CD4-positive, alpha-beta memory T cell (primary cell): ENCODE measurements around the gene SENP6. TPM values are rescaled to one million over a fixed set of nuclear protein-coding genes. Genes with fewer than 3 reads are reported as not detected.

Experiments used
- CTCF ChIA-PET: fragments of 350-600 bp; sonication (Branson Sonifier 250); formaldehyde crosslinking; loops from one replicate; lab custom pipeline; 2021; ENCODE audit warnings: inconsistent platforms; ENCODE audit not compliant: partially characterized antibody; lab: Charles Lee
- POLR2A ChIA-PET: fragments of 350-600 bp; sonication (Branson Sonifier 250); formaldehyde crosslinking; loops from one replicate; lab custom pipeline; 2021; ENCODE audit not compliant: partially characterized antibody; lab: Charles Lee
- DNase-seq, 5 donors: peaks; one replicate each; pipeline versions ENCODE4 v3.0.0 to v3.0.0-alpha.2; 2020 to 2022; ENCODE audit warnings: mixed read lengths in 1 of 5
- H3K27ac ChIP-seq: one replicate; pipeline ENCODE4 v1.7.0; 2013; ENCODE audit warnings: low read depth, low read length
- H3K27me3 ChIP-seq: 2 replicates; pipeline ENCODE4 v1.7.0; 2013; ENCODE audit warnings: mild to moderate bottlenecking, low read length, moderate library complexity; ENCODE audit not compliant: insufficient read depth
- H3K36me3 ChIP-seq: 2 replicates; pipeline ENCODE4 v1.7.0; 2013; ENCODE audit warnings: mild to moderate bottlenecking, low read length, moderate library complexity; ENCODE audit not compliant: insufficient read depth
- H3K4me1 ChIP-seq: 2 replicates; pipeline ENCODE4 v1.7.0; 2013; ENCODE audit warnings: mild to moderate bottlenecking, low read length, moderate library complexity; ENCODE audit not compliant: insufficient read depth
- H3K4me3 ChIP-seq, 2 donors: one replicate each; pipeline ENCODE4 v1.7.0; 2013; ENCODE audit warnings: low read length in 2 of 2, mild to moderate bottlenecking in 1 of 2
- H3K9me3 ChIP-seq, 2 donors: one replicate each; pipeline ENCODE4 v1.7.0; 2013; ENCODE audit warnings: low read length in 2 of 2, control low read depth in 1 of 2; ENCODE audit not compliant: control insufficient read depth in 1 of 2
- H3K27ac Mint-ChIP-seq, 7 donors: one replicate each; pipeline ENCODE4 v1.8.0; 2020 to 2021; ENCODE audit warnings: mixed read lengths in 7 of 7, mild to moderate bottlenecking in 6 of 7, inconsistent platforms in 3 of 7, moderate library complexity in 3 of 7
- H3K27me3 Mint-ChIP-seq, 2 donors: one replicate each; pipeline ENCODE4 v1.8.0; 2020 to 2021; ENCODE audit warnings: mixed read lengths in 2 of 2
- H3K36me3 Mint-ChIP-seq, 2 donors: one replicate each; pipeline ENCODE4 v1.8.0; 2020 to 2021; ENCODE audit warnings: mixed read lengths in 2 of 2, inconsistent platforms in 1 of 2, mild to moderate bottlenecking in 1 of 2
- H3K4me1 Mint-ChIP-seq, 4 donors: one replicate each; pipeline ENCODE4 v1.8.0; 2020 to 2021; ENCODE audit warnings: mixed read lengths in 4 of 4, mild to moderate bottlenecking in 1 of 4
- H3K4me3 Mint-ChIP-seq, 8 donors: one replicate each; pipeline ENCODE4 v1.8.0; 2020 to 2021; ENCODE audit warnings: mixed read lengths in 8 of 8, mild to moderate bottlenecking in 7 of 8, moderate library complexity in 6 of 8, inconsistent platforms in 3 of 8
- H3K9me3 Mint-ChIP-seq, 8 donors: one replicate each; pipeline ENCODE4 v1.8.0; 2020 to 2021; ENCODE audit warnings: mixed read lengths in 8 of 8, mild to moderate bottlenecking in 5 of 8, inconsistent platforms in 3 of 8, moderate library complexity in 1 of 8
- intact Hi-C: fragments of 100-400 bp; cut with micrococcal nuclease; formaldehyde crosslinking; loops from one replicate; pipeline ENCODE4 v1.15.1; 2023
- polyA plus RNA-seq, 2 donors: library from polyadenylated mRNA; unstranded; fragments of 300-500 nt; fragmentation: Illumina TruSeq; gene quantifications; one replicate each; pipeline ENCODE4 v1.2.3, GENCODE V29; 2021
- total RNA-seq, 2 experiments: library from RNA; stranded (reverse); gene quantifications; one replicate each; pipeline ENCODE4 v1.2.3, GENCODE V29; 2021

SENP6 gene
- total and polyA plus RNA-seq, 4 experiments from 2014 or later, result 36.2 to 134 (median 101) TPM

DNA sequence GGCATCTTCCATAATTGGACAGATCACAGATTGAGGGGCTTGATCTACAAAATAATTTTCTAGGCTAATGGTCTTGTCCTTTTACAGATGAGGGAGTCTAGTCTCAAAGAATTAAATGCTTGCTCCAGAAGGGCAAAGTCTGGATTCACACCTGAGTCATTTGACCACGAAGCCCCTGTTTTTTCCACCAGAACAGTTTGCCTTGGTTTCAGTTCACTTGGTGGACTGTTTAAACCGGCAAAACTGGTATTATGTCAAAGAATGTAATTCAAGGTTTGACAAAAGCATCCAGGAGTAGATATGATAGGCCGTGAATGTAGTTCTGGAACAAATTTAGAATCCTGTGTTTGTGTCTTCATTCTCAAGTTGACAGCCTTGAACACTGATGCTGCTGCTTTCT, 150.7 kb downstream of the SENP6 start:
- Mint-ChIP-seq H3K4me3 (no peak overlapping the region), H3K36me3 (peaks cover 0 to 8% of the 10 kb centered on the region in 2 donors), H3K9me3 (no peaks in the 10 kb centered on the region), H3K27me3 (peaks cover 4 to 11% of the 10 kb centered on the region in 2 donors), H3K27ac (no peak overlapping the region), H3K4me1 (peaks cover 5 to 14% (median 11%) of the 10 kb centered on the region in 4 donors)
- no peak overlapping the region for H3K4me3 ChIP-seq
- no peak overlapping the region for H3K27ac ChIP-seq
- ChIA-PET POLR2A (no interaction called here), CTCF (no interaction called here)
- no peaks in the 10 kb centered on the region for H3K9me3 ChIP-seq
- no peaks in the 10 kb centered on the region for H3K27me3 ChIP-seq
- H3K36me3 ChIP-seq, result no peaks in the 10 kb centered on the region
- H3K4me1 ChIP-seq, result peaks cover 13% of the 10 kb centered on the region
- intact Hi-C loops, result no loop called here
- DNase-seq, result no peak

DNA sequence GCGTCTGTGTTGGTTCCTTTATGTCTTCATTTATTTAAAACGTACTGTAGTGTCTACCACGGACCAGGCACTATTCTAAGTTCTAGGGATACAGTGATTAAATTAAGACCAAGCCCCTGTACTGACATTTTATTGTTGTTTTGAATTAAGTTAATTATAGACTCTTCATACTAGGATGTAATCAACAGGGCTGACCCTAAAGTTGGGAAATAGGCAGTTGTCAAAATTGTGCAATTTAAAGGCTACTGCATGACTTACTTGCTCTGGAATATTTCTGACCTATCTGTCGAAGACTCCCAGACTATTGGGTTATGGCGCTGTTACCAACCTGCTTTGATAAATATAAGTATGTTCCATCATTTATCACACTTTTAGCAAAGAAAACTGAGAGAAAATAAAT, 154.0 kb downstream of the SENP6 start:
- Histone ChIP-seq H3K27ac (no peak overlapping the region), H3K27me3 (no peaks in the 10 kb centered on the region), H3K4me1 (no peaks in the 10 kb centered on the region), H3K4me3 (no peak overlapping the region), H3K36me3 (no peaks in the 10 kb centered on the region), H3K9me3 (no peaks in the 10 kb centered on the region)
- ChIA-PET CTCF (interaction anchor here (1.2 kb wide), 1 partner anchor 11 kb away, joined by 3 read pairs; no protein-coding TSS in a partner anchor), POLR2A (no interaction called here)
- intact Hi-C loops, result no loop called here
- H3K27me3 Mint-ChIP-seq, result peaks cover 0 to 11% of the 10 kb centered on the region in 2 donors
- H3K36me3 Mint-ChIP-seq, result no peaks in the 10 kb centered on the region
- H3K27ac Mint-ChIP-seq, result no peak overlapping the region
- DNase-seq, result no peak
- H3K9me3 Mint-ChIP-seq, result no peaks in the 10 kb centered on the region
- H3K4me3 Mint-ChIP-seq, result no peak overlapping the region
- peaks cover 1 to 12% (median 4%) of the 10 kb centered on the region in 4 donors for H3K4me1 Mint-ChIP-seq

DNA sequence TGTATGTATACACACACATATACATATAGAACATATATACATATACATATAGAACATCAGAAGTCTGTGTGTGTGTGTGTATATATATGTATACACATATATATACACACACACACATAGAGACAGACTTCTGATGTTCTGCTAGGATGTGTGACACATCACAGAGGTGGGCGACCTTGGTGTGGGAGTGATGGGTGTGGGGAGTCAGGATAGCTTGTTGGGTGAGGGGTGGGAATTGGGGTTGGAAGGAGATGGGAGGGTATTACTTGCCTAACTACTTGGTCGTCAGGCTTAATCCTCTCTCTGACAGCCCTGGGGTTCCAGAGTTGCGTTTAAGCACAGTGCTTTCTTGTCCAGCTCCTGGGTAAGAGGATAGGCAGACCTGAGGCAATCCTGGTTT, 155.6 kb downstream of the SENP6 start:
- Mint-ChIP-seq H3K27me3 (peaks cover 0 to 7% of the 10 kb centered on the region in 2 donors), H3K36me3 (no peaks in the 10 kb centered on the region), H3K27ac (no peak overlapping the region), H3K9me3 (no peaks in the 10 kb centered on the region), H3K4me1 (peaks cover 0 to 8% (median under 1%) of the 10 kb centered on the region in 4 donors), H3K4me3 (no peak overlapping the region)
- CTCF ChIA-PET, result interaction anchor here (1.2 kb wide), 1 partner anchor 9 kb away, joined by 3 read pairs; no protein-coding TSS in a partner anchor
- POLR2A ChIA-PET, result no interaction called here
- no peaks in the 10 kb centered on the region for H3K27me3 ChIP-seq
- H3K36me3 ChIP-seq, result no peaks in the 10 kb centered on the region
- no peak overlapping the region for H3K27ac ChIP-seq
- intact Hi-C loops, result no loop called here
- no peak for DNase-seq
- no peaks in the 10 kb centered on the region for H3K9me3 ChIP-seq
- no peaks in the 10 kb centered on the region for H3K4me1 ChIP-seq
- H3K4me3 ChIP-seq, result no peak overlapping the region

DNA sequence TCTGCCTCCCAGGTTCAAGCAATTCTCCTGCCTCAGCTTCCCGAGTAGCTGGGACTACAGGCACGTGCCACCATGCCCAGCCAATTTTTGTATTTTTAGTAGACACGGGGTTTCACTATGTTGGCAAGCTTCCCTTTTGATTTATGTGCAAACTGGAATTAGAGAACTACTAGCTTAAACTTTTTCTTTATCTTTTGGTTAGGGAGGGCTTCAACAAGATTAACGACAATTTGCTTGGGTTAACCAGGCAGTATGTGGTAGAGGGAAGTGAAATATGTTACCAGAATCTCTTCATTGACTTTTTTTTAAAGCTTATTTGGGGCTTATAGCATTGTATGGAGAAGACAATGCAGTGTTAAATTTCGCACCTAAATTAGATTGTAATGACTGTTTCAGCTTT, 156.4 kb downstream of the SENP6 start:
- H3K4me1 Mint-ChIP-seq, result peaks cover 0 to 8% (median under 1%) of the 10 kb centered on the region in 4 donors
- Histone ChIP-seq H3K9me3 (no peaks in the 10 kb centered on the region), H3K27ac (no peak overlapping the region), H3K36me3 (no peaks in the 10 kb centered on the region), H3K4me3 (no peak overlapping the region), H3K4me1 (no peaks in the 10 kb centered on the region), H3K27me3 (no peaks in the 10 kb centered on the region)
- no peaks in the 10 kb centered on the region for H3K36me3 Mint-ChIP-seq
- ChIA-PET CTCF (no interaction called here), POLR2A (no interaction called here)
- no peaks in the 10 kb centered on the region for H3K9me3 Mint-ChIP-seq
- H3K27ac Mint-ChIP-seq, result no peak overlapping the region
- H3K4me3 Mint-ChIP-seq, result no peak overlapping the region
- H3K27me3 Mint-ChIP-seq, result peaks cover 0 to 7% of the 10 kb centered on the region in 2 donors
- intact Hi-C loops, result no loop called here
- no peak for DNase-seq

DNA sequence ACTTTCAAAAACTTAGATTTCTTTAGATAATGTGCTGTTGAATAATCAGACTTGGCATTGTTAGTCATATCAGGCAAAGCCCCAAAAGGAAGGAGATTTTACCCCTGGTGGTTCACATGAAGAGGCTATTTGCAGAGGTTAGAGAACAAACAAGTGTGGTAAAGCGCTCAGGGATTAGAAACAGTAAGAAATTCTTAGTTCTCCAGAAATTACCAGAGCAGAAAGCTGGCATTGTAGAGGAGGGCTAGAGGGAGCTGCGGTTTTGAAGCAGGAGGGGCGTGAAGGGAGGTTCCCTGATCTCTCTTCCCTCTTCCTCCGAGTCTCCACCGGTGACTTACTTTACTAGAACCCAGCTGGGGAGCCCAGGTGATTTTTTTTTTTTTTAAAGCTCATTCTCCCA, 157.5 kb downstream of the SENP6 start:
- POLR2A ChIA-PET, result no interaction called here
- peaks cover 0 to 10% of the 10 kb centered on the region in 2 donors for H3K27me3 Mint-ChIP-seq
- no peaks in the 10 kb centered on the region for H3K9me3 ChIP-seq
- H3K4me1 Mint-ChIP-seq, result peaks cover 0 to 8% (median under 1%) of the 10 kb centered on the region in 4 donors
- no peaks in the 10 kb centered on the region for H3K36me3 ChIP-seq
- DNase-seq, result no peak
- no peak overlapping the region for H3K4me3 ChIP-seq
- H3K4me1 ChIP-seq, result no peaks in the 10 kb centered on the region
- H3K36me3 Mint-ChIP-seq, result no peaks in the 10 kb centered on the region
- no peak overlapping the region for H3K27ac Mint-ChIP-seq
- no peak overlapping the region for H3K27ac ChIP-seq
- peaks cover 0 to 2% (median 0%) of the 10 kb centered on the region in 8 donors for H3K9me3 Mint-ChIP-seq
- no peaks in the 10 kb centered on the region for H3K27me3 ChIP-seq
- CTCF ChIA-PET, result no interaction called here
- H3K4me3 Mint-ChIP-seq, result no peak overlapping the region
- intact Hi-C loops, result no loop called here

DNA sequence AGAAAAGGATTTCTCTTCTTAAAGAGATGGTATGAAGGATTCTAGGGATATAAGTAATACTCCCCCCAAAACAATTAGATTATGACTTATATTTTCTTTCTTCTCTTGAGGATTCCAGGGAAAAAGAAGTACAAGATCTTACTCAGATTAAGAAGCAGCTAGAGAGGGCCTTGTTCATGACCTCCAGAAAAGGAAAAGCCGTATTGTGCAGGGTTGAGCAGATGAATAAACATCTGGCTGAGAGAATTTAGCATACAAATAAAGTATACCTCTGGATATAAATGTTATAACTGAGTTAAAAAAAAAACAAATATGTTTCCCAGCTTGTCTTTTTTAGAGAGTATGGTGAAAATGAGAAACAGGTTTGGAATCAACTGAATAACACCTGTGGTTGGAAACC, 158.6 kb downstream of the SENP6 start:
- no peak overlapping the region for H3K4me3 ChIP-seq
- Mint-ChIP-seq H3K36me3 (no peaks in the 10 kb centered on the region), H3K9me3 (peaks cover 0 to 2% (median 0%) of the 10 kb centered on the region in 8 donors), H3K4me3 (no peak overlapping the region), H3K27me3 (peaks cover 0 to 13% of the 10 kb centered on the region in 2 donors), H3K27ac (no peak overlapping the region), H3K4me1 (peaks cover 0 to 8% (median under 1%) of the 10 kb centered on the region in 4 donors)
- H3K36me3 ChIP-seq, result no peaks in the 10 kb centered on the region
- CTCF ChIA-PET, result no interaction called here
- intact Hi-C loops, result no loop called here
- H3K4me1 ChIP-seq, result no peaks in the 10 kb centered on the region
- no peak for DNase-seq
- H3K9me3 ChIP-seq, result no peaks in the 10 kb centered on the region
- H3K27ac ChIP-seq, result no peak overlapping the region
- H3K27me3 ChIP-seq, result no peaks in the 10 kb centered on the region
- POLR2A ChIA-PET, result no interaction called here

DNA sequence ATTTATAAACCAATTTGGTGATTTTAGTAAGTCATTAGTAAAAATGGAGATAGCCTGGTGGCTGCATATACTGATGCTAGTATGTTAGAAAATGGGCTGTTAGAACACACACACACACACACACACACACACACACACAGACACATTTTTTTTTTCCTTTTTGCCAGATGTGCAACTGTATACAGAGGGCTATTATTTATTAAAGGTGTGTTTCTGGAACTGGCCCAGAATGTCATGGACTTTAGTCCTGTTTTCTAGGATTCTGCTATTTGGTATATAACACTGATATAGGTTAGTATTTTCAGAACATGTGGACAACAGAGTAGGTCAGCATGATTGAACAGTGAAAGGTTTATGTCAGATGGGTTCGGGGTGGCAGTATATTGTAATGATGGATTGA, 159.8 kb downstream of the SENP6 start:
- H3K9me3 Mint-ChIP-seq, result peaks cover 0 to 2% (median 0%) of the 10 kb centered on the region in 8 donors
- no peaks in the 10 kb centered on the region for H3K27me3 ChIP-seq
- DNase-seq, result no peak
- H3K4me3 ChIP-seq, result no peak overlapping the region
- CTCF ChIA-PET, result no interaction called here
- no peak overlapping the region for H3K27ac ChIP-seq
- intact Hi-C loops, result no loop called here
- no peak overlapping the region for H3K27ac Mint-ChIP-seq
- no peaks in the 10 kb centered on the region for H3K9me3 ChIP-seq
- no peak overlapping the region for H3K4me3 Mint-ChIP-seq
- POLR2A ChIA-PET, result no interaction called here
- peaks cover 0 to 8% (median under 1%) of the 10 kb centered on the region in 4 donors for H3K4me1 Mint-ChIP-seq
- no peaks in the 10 kb centered on the region for H3K36me3 Mint-ChIP-seq
- H3K36me3 ChIP-seq, result no peaks in the 10 kb centered on the region
- peaks cover 0 to 13% of the 10 kb centered on the region in 2 donors for H3K27me3 Mint-ChIP-seq
- no peaks in the 10 kb centered on the region for H3K4me1 ChIP-seq
